SU-DHL-6 (cell line): ENCODE results near the gene ATP8A2.

Source experiments
- EZH2phosphoT487 ChIP-seq: fragments of 200-600 bp; sonication (generic), shearing (Covaris generic); conservative IDR thresholded peaks from 2 replicates; pipeline ENCODE4 v1.6.1; 2018; ENCODE audit warnings: mild to moderate bottlenecking, antibody characterized with exemption, low read length, moderate library complexity, mixed read lengths
- TF ChIP-seq, protein P1 (sequence below): fragments of 200-600 bp; sonication (generic); IDR thresholded peaks from one replicate; pipeline ENCODE4 v1.5.1; 2017; ENCODE audit warnings: antibody characterized with exemption, mild to moderate bottlenecking, low read length, moderate library complexity; ENCODE audit not compliant: insufficient read depth, poor library complexity, severe bottlenecking

GRCh38 chr13:25689539-25689938, 317.8 kb downstream of the ATP8A2 start:
- TF ChIP-seq, protein P1, sequence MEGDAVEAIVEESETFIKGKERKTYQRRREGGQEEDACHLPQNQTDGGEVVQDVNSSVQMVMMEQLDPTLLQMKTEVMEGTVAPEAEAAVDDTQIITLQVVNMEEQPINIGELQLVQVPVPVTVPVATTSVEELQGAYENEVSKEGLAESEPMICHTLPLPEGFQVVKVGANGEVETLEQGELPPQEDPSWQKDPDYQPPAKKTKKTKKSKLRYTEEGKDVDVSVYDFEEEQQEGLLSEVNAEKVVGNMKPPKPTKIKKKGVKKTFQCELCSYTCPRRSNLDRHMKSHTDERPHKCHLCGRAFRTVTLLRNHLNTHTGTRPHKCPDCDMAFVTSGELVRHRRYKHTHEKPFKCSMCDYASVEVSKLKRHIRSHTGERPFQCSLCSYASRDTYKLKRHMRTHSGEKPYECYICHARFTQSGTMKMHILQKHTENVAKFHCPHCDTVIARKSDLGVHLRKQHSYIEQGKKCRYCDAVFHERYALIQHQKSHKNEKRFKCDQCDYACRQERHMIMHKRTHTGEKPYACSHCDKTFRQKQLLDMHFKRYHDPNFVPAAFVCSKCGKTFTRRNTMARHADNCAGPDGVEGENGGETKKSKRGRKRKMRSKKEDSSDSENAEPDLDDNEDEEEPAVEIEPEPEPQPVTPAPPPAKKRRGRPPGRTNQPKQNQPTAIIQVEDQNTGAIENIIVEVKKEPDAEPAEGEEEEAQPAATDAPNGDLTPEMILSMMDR, result no peak
- TF ChIP-seq EZH2phosphoT487, result no peak
